ENCODE measurements around the gene SRP72.

DNA sequence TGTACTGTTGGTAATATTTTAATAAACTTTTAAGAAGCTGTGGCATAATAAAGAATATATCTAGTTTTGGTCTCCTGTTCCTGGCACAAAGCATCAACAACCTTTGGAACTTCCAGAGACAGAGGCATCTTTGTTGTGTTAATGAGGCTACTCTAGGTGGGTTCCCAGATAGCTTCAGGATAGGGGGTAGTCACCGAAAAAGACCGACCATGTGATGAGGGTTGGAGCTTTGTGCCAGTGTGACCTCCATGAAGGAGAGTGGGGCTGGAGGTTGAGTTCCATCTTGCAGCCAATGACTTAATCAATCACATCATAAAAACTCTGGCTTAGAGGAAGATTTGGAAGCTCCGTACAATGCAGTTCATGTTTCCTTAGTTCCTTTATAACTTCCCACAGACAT lies 41.9 kb upstream of the SRP72 start:
- TF ChIP-seq, protein P1, sequence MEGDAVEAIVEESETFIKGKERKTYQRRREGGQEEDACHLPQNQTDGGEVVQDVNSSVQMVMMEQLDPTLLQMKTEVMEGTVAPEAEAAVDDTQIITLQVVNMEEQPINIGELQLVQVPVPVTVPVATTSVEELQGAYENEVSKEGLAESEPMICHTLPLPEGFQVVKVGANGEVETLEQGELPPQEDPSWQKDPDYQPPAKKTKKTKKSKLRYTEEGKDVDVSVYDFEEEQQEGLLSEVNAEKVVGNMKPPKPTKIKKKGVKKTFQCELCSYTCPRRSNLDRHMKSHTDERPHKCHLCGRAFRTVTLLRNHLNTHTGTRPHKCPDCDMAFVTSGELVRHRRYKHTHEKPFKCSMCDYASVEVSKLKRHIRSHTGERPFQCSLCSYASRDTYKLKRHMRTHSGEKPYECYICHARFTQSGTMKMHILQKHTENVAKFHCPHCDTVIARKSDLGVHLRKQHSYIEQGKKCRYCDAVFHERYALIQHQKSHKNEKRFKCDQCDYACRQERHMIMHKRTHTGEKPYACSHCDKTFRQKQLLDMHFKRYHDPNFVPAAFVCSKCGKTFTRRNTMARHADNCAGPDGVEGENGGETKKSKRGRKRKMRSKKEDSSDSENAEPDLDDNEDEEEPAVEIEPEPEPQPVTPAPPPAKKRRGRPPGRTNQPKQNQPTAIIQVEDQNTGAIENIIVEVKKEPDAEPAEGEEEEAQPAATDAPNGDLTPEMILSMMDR (IDR thresholded peaks at IDR 0.05) = no peak
- no peak for TF ChIP-seq EZH2 (IDR thresholded peaks at IDR 0.05; ENCODE audit: borderline replicate concordance, insufficient read depth, low read depth, low read length, poor library complexity, severe bottlenecking)
